Astrocyte of the spinal cord (primary cell): ENCODE data around the gene IL1RN.

Experiments
- DNase-seq: peaks from one replicate; pipeline ENCODE4 v3.0.0; 2011; ENCODE audit warnings: low read depth, low spot score
- H3K4me3 ChIP-seq: 2 replicates; pipeline ENCODE4 v1.5.1; 2011; ENCODE audit warnings: low read depth, mild to moderate bottlenecking, low read length, moderate library complexity
- in situ Hi-C: cut with HindIII; loops from 2 replicates; pipeline ENCODE4 v1.10.0; 2017; ENCODE audit warnings: low sequenced_read_pairs
- TF ChIP-seq, protein P1 (sequence below): IDR thresholded peaks from 2 replicates; pipeline ENCODE4 v1.5.1; 2012; ENCODE audit warnings: low read depth, mild to moderate bottlenecking, low read length, inconsistent platforms

Gene IL1RN

DNA sequence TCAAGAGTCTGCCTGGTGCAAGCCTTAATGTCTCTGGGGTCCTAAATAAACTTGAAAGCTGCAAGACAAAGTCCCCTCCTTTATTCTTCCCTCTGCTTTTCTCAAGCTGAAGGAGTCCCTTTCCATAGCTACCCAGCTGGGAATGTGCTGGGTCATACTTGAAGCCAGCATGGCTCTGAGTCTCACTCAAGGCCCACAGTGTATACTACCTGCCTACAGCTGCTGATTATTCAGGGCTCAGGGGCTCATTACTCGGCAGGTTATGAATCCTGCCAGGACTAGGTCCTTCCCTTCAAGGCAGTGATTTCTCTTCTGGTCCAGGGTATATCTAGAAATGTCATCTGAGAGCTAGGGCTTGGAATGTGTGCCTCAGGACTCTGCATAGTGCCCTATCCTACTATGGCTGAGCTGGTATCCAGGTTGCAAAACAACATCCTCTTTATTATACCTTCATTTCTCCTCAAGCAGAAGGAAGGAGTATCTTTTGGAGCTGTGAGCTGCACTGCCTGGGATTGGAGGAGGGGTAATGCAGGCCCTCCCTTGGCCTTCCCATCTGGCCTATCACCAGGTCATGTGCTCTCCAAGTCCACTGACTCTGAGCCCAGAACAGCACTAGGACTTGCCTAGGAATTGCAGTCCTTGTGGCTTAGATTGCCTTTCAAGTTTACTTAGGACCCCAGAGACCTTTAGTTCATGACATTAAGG, 22.3 kb downstream of the IL1RN start:
- in situ Hi-C loops = no loop called here
- DNase-seq = no peak
- TF ChIP-seq, protein P1, sequence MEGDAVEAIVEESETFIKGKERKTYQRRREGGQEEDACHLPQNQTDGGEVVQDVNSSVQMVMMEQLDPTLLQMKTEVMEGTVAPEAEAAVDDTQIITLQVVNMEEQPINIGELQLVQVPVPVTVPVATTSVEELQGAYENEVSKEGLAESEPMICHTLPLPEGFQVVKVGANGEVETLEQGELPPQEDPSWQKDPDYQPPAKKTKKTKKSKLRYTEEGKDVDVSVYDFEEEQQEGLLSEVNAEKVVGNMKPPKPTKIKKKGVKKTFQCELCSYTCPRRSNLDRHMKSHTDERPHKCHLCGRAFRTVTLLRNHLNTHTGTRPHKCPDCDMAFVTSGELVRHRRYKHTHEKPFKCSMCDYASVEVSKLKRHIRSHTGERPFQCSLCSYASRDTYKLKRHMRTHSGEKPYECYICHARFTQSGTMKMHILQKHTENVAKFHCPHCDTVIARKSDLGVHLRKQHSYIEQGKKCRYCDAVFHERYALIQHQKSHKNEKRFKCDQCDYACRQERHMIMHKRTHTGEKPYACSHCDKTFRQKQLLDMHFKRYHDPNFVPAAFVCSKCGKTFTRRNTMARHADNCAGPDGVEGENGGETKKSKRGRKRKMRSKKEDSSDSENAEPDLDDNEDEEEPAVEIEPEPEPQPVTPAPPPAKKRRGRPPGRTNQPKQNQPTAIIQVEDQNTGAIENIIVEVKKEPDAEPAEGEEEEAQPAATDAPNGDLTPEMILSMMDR = no peak
- H3K4me3 ChIP-seq = no peak overlapping the region

DNA sequence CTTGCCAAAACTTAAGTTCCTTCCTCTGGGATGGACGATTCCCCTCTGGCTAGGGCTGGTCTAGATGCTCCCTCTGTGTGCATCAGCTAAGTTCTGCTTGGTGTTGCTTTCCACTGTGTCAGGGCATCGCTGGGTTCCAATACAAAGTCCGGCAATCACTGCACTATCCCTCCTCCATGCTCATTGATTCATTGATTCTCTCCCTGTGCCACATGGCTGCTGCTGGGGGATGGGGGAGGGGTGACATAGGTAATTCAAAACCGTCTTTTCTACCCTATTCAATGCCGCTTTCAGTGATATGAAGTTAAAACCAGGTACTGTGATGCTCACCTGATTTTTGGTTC, 22.8 kb downstream of the IL1RN start:
- DNase-seq = no peak
- in situ Hi-C loops = no loop called here
- TF ChIP-seq, protein P1 = no peak
- no peak overlapping the region for H3K4me3 ChIP-seq

DNA sequence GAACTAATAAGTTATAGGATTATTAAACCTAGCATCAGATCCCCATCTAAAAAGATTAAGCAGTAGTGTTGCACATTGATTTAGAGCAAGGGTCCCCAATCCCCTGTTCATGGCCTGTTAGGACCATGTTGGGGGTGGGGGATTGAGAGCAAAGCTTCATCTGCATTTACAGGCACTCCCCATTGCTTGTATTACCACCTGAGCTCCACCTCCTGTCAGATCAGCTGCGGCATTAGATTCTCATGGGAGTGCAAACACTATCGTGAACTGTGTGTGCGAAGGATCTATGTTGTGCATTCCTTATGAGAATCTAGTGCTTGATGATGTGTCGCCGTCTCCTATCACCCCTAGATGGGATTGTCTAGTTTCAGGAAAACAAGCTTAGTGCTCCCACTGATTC, 27.9 kb downstream of the IL1RN start:
- TF ChIP-seq, protein P1 = no peak
- in situ Hi-C loops = no loop called here
- no peak overlapping the region for H3K4me3 ChIP-seq
- DNase-seq = no peak

DNA sequence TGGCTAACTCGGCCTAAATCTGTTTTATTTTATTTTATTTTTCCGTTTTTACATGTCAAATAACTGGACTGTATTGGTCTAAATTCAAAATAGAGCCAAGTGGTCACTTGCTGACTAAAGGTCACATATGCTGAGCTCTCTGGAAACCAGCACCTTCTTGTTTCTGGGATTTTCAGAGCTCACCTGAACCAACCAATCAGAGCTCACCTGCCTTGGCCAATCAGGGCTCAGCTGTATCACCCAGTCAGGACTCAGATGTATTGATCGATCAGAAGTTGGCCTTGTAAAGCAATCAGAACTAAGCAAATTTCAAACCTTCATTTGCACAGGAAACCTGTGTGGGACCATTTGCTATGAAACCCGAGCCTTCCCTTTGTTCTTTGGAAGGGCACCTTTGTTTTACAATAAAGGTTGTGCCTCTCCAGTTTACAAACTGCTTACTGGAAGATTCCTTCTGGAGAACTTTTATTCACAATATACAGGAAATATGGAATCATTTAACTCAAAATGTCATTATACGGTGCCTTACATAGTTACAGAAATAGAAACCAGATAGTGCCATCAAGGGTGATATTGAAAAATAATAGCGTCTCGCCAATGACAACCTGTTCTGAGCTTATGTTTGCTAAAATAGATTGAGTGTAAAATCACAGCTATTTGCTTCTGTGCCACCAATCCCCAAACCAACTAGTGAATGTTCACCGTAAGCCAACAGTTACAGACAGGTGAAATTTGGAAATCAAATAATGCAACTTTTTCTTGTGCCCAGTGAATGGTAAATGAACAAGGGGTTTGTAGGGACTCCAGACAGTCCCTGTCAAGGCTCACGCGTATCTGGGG, 29.1 kb downstream of the IL1RN start:
- peak; percentile 15 for DNase-seq
- in situ Hi-C loops = no loop called here
- TF ChIP-seq, protein P1 = no peak
- H3K4me3 ChIP-seq = no peak overlapping the region

DNA sequence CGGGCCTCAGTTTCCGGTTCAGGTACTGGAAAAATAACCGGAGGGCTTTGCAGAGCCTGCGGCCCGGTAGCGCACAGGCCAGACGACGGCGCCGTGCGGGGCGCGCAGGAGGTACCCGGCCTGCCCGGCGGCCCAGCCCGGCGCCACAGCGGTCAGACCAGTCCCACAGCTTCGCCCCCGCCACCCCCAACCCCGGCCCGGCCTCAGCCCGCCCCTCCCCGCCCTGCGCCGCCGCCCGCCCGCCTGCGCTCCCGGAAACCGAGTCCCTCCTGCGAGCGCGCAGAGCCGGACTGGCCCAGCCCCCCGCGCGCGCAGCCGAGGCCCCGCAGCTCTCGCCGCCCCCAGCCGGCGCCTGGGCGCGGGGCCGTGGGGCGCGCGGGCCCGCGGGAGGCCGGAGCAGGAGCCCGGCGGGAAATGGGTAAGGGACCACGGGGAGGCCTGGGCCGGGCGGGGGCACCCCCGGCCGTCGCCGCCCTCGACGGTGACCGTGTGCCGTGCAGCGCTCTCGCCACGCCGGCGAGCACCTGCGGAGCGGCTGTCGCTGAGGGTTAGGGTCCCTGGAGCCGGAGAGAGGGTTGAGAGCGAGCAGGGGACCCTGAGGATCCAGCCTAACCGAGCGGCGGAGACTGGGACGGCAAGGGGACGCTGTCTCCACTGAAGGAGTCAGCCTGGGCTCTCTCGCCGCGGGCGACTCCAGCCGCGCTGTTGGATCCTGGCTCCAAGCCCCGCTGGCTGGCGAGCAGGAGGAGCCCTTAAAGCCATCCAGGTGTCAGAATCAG, 29.9 kb downstream of the IL1RN start:
- peak; percentile 20 for DNase-seq
- TF ChIP-seq, protein P1 = no peak
- H3K4me3 ChIP-seq = peak overlapping the region; percentile 47
- in situ Hi-C loops = no loop called here

DNA sequence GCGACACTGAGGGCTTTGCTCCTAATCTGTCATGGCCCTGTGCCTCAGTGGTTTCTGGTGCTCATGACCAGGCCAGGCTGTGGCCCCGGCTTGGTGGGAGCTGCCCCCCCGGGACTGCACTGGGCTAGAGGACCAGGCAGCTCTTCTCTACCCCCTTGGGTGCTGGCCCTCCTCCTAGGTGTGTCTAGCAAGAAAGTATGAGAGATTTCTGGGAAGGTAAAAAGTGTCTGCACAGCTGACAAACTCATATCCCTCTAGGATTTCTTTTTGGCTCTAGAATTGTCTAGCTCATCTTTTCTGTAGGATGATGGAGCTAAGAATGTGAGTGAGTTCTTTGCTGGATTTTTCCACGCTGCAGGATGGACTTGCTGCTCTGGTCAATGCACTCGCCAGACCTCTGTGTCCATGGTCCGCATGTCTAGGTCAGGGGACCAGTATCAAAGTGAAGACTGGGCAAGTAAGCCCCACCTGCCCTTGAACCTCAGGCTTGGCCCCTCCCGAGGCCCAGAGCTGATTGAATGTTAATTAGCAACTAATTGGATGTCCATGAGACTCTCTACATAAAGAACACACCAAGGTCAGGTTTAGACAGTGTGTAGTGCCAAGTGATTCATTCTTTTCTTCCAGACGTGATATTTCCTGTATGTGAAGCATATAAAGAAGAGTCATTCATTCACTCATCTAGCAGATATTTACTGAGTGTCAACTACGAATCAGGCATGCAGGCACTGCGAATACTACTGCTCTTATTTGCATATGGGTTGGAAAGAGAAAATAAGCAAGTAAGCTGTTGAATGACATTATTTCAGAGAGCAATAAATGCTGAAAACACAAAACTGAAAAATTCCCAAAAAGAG, 30.7 kb downstream of the IL1RN start:
- peak overlapping the region; percentile 47 for H3K4me3 ChIP-seq
- TF ChIP-seq, protein P1 = no peak
- in situ Hi-C loops = no loop called here
- DNase-seq = peak; percentile 51
